Islet precursor cell (in vitro differentiated cells): ENCODE measurements around the gene OR2T11.
"Not testable (repeated sequence)": the region's sequence is repeated elsewhere in the genome, so short reads cannot be mapped to it uniquely, and the experiment has no call there.

Experiments
- DNase-seq: peaks from one replicate; pipeline ENCODE4 v3.0.0-alpha.2; 2018

Gene OR2T11

GRCh38 chr1:248634991-248635390 lies at the start of gene OR2T11:
OR2T11 (minus strand) TSS chr1:248635091; CDS start chr1:248627128, 7,963 bp downstream.
- DNase-seq, result not testable (repeated sequence)

GRCh38 chr1:248681651-248682050 lies 46.8 kb upstream of the OR2T11 start:
- no peak for DNase-seq

GRCh38 chr1:248670003-248670402 lies 35.1 kb upstream of the OR2T11 start:
- no peak for DNase-seq

GRCh38 chr1:248663453-248664328 lies 28.8 kb upstream of the OR2T11 start:
- not testable (repeated sequence) for DNase-seq

GRCh38 chr1:248656797-248657196 lies 21.9 kb upstream of the OR2T11 start:
- DNase-seq, result not testable (repeated sequence)

- DNase-seq, result not testable (repeated sequence)
Measured at GRCh38 chr1:248655354-248655753, 20.5 kb upstream of the OR2T11 start, which contains the start of gene OR2T27. OR2T27 (minus strand) TSS chr1:248655528; CDS start chr1:248650884, 4,644 bp downstream.

GRCh38 chr1:248648770-248649536 lies 14.1 kb upstream of the OR2T11 start:
- not testable (repeated sequence) for DNase-seq

- not testable (repeated sequence) for DNase-seq
Measured at GRCh38 chr1:248645178-248645577, 10.3 kb upstream of the OR2T11 start, which contains the start of gene OR2T35. OR2T35 (minus strand) TSS chr1:248645278; CDS start chr1:248639258, 6,020 bp downstream.

- not testable (repeated sequence) for DNase-seq
Measured at GRCh38 chr1:248642971-248643651, 8.2 kb upstream of the OR2T11 start.

- not testable (repeated sequence) for DNase-seq
Measured at GRCh38 chr1:248641583-248641982, 6.7 kb upstream of the OR2T11 start.

- not testable (repeated sequence) for DNase-seq
Measured at GRCh38 chr1:248640906-248641305, 6.0 kb upstream of the OR2T11 start.

GRCh38 chr1:248639652-248640051 lies 4.8 kb upstream of the OR2T11 start:
- DNase-seq, result not testable (repeated sequence)

- DNase-seq, result not testable (repeated sequence)
Measured at GRCh38 chr1:248636612-248637011, 1.7 kb upstream of the OR2T11 start.

- DNase-seq, result no peak
Measured at GRCh38 chr1:248631354-248632008, 3.4 kb downstream of the OR2T11 start.

- DNase-seq, result no peak
Measured at GRCh38 chr1:248630551-248630950, 4.3 kb downstream of the OR2T11 start.

- DNase-seq, result no peak
Measured at GRCh38 chr1:248627971-248628844, 6.7 kb downstream of the OR2T11 start.

- no peak for DNase-seq
Measured at GRCh38 chr1:248625971-248626370, 8.9 kb downstream of the OR2T11 start.

- no peak for DNase-seq
Measured at GRCh38 chr1:248625166-248625565, 9.7 kb downstream of the OR2T11 start.

- DNase-seq, result no peak
Measured at GRCh38 chr1:248622570-248623001, 12.3 kb downstream of the OR2T11 start.

- DNase-seq, result no peak
Measured at GRCh38 chr1:248621770-248622169, 13.1 kb downstream of the OR2T11 start.

- no peak for DNase-seq
Measured at GRCh38 chr1:248618878-248619277, 16.0 kb downstream of the OR2T11 start.
